ENCODE measurements around the gene PHLDB2. TPM values are rescaled to one million over a fixed set of nuclear protein-coding genes. Genes with fewer than 3 reads are reported as not detected.

The PHLDB2 gene
- total RNA-seq, 1 donor from 2014 or later, result 13.6 TPM

DNA sequence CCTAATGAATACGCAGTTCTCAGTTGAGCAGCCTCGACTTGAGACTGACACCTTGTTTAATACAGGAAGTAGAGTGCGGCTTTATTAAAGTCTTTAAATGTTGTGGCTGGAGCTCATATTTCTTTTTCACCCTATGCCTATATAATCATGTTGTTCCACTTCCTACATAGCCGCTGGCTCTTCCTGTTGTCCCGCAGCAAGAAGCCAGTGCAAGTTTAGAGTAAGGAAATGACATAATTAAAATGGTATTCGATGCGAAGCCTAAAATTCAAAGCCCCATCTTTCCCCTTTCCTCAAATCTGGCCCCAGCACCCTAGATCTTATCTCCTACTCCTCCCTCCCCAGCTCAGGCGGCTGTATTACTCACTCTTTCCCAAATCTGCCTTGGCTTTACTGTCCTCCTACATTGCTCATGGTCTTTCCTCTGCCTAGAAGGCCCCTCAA, 7.5 kb upstream of the PHLDB2 start:
- no peak for DNase-seq

DNA sequence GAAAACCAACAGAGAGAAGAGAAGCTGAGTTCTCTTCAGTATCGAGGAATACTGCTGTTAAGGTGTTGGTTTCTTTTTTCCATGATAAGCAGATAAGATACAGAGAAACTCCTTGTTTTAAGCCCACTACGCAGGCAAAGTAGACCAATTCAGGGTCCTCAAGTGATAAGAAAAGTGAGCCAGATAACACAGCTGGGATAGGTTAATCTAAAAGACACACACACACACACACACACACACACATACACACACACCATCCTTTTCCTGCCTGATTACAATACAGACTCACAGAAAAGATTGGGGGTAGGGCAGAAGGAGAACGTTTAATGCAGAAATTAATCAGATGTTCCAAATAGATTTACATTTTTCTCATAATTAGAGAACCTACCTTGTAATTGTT, 6.5 kb upstream of the PHLDB2 start:
- DNase-seq, result no peak

GRCh38 chr3:111853068-111853467, 6.0 kb upstream of the PHLDB2 start:
- no peak for DNase-seq

DNA sequence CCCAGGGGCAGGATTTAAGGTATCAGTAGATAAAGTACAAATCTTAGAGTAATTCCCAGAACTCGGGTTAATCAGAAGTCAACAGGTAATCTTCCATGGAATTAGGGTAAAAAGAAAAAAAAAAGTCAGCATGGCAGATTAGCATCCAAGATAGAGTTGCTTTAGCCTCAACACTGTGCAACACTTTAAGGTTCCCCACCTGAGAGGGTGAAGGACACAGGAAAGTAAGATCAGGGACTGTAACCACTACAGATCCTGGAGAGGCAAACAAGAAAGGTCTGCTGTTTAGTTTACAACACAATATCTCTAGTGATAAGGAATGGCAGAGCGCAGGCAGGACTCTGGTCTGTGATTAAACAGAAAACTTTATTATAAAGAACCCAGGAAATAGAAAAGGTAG, 4.1 kb upstream of the PHLDB2 start:
- no peak for DNase-seq

DNA sequence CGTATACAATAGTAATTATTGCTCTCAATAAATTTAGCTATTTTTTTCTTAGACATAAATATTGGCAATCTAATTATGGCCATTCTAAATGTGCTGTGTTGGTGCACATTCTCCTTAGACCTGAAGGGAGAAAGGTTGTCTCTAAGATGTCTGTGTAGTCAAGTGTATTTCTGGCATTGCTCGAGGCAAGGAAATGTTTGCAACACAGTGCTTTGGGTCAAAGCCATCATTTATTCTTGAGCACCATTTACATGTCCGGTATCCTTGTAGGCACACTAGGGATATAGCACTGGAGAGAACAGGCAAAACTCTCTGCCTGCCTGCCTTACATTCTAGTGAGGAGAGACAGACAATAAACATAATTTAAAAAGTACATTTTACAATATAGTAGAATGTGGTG, 2.6 kb upstream of the PHLDB2 start:
- no peak for DNase-seq

- DNase-seq, result no peak
These were observed 1.6 kb upstream of the PHLDB2 start for GRCh38 chr3:111857474-111857873.

- no peak for DNase-seq
These were observed 423 bp upstream of the PHLDB2 start for GRCh38 chr3:111858642-111859041.

GRCh38 chr3:111859974-111860859, 1.2 kb downstream of the PHLDB2 start:
- no peak for DNase-seq

DNA sequence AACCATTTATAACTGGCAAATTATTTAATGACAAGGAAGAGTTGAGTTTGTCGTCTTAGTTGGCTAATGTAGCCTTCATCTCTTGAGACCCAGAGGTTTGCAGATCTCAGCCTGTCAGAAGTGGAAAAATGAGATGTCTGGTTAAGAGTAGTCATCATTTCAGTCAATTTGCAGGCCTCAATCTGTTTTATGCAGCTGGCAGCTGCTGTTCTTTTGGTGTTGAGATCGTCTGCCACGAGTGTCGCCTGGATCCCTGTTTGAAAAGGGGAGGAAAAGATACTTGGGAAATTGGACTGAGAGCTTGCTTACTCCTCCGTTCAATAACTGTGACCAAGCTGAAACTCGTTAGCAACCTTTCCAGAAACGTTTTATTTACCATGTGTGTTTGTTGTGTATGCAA, 2.3 kb downstream of the PHLDB2 start:
- DNase-seq, result no peak

DNA sequence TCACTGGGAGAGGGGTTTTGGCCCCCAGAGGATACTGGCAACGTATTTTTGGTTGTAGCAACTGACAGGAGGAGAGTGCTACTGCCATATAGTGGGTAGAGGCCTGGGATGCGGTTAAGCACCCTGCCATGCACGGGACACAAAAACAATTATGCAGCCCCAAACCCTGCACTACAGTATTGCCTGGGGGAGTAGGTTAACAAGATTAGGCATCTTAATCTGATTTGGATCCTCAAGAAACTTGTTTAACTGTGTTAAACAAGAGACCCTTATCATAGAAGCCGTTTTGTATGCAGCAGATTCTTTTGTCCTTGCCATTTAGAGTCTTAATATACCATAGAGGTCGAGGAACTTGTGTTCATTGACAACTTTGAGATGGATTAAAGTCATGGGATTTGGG, 3.4 kb downstream of the PHLDB2 start:
- no peak for DNase-seq

DNA sequence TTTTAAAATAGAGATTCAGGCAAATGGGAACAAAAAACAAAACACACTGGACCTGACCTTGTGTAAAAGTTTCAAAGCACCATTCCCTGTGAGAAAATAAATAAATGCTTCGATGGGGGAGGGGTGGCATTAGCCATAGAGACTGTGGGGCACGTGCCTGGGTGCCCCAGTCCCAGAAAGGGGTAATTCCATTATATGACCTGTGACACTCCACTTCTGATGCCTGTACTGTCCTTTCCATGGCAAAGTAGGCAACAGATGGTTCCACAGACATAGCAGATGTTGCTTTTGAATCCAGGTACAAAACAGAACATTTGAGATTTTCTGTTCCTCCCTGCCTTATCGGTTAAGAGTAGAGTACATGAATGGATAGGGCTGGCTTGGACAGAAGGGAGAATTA, 3.9 kb downstream of the PHLDB2 start:
- no peak for DNase-seq

DNA sequence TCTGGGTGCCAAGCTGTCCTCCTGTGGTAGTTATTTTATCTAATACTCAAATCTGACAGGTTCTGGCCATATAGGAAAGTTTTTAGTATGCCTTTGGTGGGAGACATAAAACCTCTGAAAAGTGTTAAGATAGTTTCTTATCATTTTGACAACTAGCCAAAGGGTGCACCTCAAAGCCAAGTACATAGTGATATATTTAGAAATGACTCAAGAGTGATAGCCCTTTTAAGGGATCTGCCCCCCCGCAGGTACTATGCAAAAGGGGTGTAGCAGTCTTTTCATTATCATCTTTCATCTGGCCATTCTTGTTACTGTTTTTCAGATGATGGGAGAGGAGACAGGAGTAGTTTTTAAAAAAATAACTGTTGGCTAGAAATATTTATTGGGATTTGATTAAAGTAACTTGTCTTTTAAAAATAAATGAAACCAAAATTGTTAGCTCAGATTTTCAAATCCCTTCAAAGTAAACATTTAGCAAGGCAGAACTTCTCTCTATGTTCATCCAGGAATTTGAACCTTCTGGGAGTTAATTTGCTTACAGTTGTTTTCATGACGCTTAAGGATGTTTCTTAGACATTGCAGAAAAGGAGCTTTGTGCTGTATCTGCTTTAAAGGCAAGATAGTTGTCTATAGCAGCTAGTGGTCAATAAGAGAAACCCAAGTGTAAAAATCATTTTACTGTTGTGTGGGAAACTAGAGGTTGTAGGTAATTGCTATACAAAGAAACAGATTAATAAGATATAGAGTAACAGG, 5.1 kb downstream of the PHLDB2 start:
- DNase-seq, result no peak

- no peak for DNase-seq
These were observed 6.0 kb downstream of the PHLDB2 start for GRCh38 chr3:111864821-111865656.

GRCh38 chr3:111867889-111868426, 8.9 kb downstream of the PHLDB2 start:
- DNase-seq, result no peak

GRCh38 chr3:111870620-111871019, 11.6 kb downstream of the PHLDB2 start:
- DNase-seq, result no peak

GRCh38 chr3:111871809-111872623, 13.0 kb downstream of the PHLDB2 start:
- no peak for DNase-seq

DNA sequence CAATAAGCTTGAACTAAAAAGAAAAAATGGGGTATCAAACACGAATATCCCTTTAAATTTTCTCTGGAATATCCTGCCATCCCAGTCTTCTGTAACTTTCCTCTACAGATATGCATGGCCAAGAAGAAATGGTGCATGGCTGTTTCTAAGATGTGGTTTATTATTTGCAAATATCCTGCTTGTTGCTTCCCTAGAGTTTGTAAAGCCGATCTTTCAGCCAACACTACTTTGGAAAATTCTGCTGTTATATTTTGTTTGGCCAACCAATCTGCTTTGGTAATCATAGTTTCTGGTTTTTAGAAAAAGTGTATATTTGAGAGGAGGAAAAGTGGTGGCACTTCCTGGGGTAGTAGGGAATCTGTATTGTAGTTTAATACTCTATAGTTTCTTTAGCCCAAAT, 13.9 kb downstream of the PHLDB2 start:
- no peak for DNase-seq

- no peak for DNase-seq
These were observed 15.2 kb downstream of the PHLDB2 start for GRCh38 chr3:111874177-111874820.

DNA sequence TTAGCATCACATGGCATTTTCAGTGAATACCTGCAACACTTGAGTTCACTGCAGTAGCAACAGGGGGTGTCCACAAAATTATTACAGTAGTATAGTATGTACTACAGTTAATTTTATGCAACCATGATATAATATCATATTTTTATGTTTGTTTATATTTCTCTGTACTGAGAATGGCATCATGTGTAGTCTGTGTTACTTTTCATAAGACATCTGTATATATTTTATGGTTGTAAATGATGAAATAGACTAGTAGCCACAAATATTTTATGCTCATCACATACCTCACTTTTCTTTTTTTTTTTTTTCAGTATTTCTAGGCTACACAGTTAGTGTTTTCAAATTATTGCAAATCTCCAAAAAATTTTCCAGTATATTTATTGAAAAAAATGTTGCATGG, 22.4 kb downstream of the PHLDB2 start:
- no peak for DNase-seq

GRCh38 chr3:111882194-111882593, 23.1 kb downstream of the PHLDB2 start:
- no peak for DNase-seq

DNA sequence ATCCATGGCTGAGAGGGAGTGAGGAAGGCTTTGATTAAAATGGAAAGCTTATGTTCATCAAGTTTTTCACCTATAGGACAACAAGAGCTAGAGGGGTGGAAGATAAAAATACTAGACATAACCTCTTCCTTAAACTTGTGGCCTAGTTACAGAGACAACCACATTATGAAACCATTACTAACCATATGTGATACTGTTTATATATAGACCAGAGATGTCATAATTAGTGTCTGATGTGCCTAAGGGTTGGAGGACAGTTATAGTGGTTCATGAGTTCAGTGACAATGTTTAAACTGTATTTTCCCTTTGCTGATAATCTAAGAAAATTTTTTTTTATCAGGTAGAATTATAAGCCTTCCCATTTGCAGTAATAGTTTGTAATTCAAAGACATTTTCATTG, 23.7 kb downstream of the PHLDB2 start:
- DNase-seq, result no peak

Data from occipital lobe (tissue), 2 donors.